GM12878 (cell line): ENCODE data around the gene ANAPC5. TPM values are rescaled to one million over a fixed set of nuclear protein-coding genes. Genes with fewer than 3 reads are reported as not detected.
"Not testable (repeated sequence)": the region's sequence is repeated elsewhere in the genome, so short reads cannot be mapped to it uniquely, and the experiment has no call there.

Source experiments
- ATAC-seq: fragments of 200-7000 bp; cut with Tn5 transposase; 3 replicates; pipeline ENCODE4 v1.9.1; 2020; ENCODE audit warnings: mild to moderate bottlenecking, moderate library complexity
- BruUV-seq: library from RNA; stranded (reverse); fragments of 400-500 nt; replicated peaks from 2 replicates; lab custom pipeline; 2021; lab: Mats Ljungman, UMichigan
- CTCF ChIA-PET: fragments of 300-600 bp; sonication (Branson Sonifier 250); formaldehyde crosslinking; extraction: SDS; loops from one replicate; lab custom pipeline; 2021; ENCODE audit warnings: inconsistent platforms; lab: Yijun Ruan, JAX
- POLR2A ChIA-PET: fragments of 350-600 bp; formaldehyde crosslinking; extraction: SDS; loops from one replicate; lab custom pipeline; 2021; ENCODE audit warnings: inconsistent platforms; lab: Charles Lee
- RAD21 ChIA-PET: fragments of 300-600 bp; sonication (Branson Sonifier 250); formaldehyde crosslinking; loops from one replicate; lab custom pipeline; 2023; ENCODE audit warnings: antibody characterized with exemption; ENCODE audit not compliant: unreplicated experiment; lab: Charles Lee
- SMC1A ChIA-PET: fragments of 300-600 bp; sonication (Branson Sonifier 250); formaldehyde crosslinking; loops from one replicate; lab custom pipeline; 2023; ENCODE audit not compliant: unreplicated experiment, uncharacterized antibody; lab: Charles Lee
- DNase-seq: peaks from one replicate; pipeline ENCODE4 v3.0.0-alpha.2; 2011; ENCODE audit warnings: low read depth, low spot score
- FAIRE-seq: peaks from 3 replicates; lab custom pipeline; 2011; peaks lifted over from hg19 to GRCh38; lab: Jason Lieb, UNC
- H2AFZ ChIP-seq: 2 replicates; pipeline ENCODE4 v1.6.0; 2011; ENCODE audit warnings: low read depth, low read length, control low read depth; ENCODE audit not compliant: control insufficient read depth
- H3K27ac ChIP-seq: 2 replicates; pipeline ENCODE4 v1.5.1; 2011; ENCODE audit warnings: control low read depth; ENCODE audit not compliant: control insufficient read depth, insufficient read depth
- H3K27me3 ChIP-seq, 2 experiments: replicated peaks in 1 of 2; 2 replicates each; pipeline versions ENCODE4 v1.6.0 to v1.6.1; 2011; ENCODE audit warnings: low read length in 1 of 2; ENCODE audit not compliant: control insufficient read depth in 2 of 2, insufficient read depth in 2 of 2
- H3K36me3 ChIP-seq, 2 experiments: 2 replicates each; pipeline ENCODE4 v1.5.1; 2011; ENCODE audit warnings: low read length in 1 of 2; ENCODE audit not compliant: control insufficient read depth in 2 of 2, insufficient read depth in 2 of 2
- H3K4me1 ChIP-seq: 2 replicates; pipeline ENCODE4 v1.6.1; 2011; ENCODE audit warnings: mild to moderate bottlenecking, low read length, moderate library complexity, mixed read lengths; ENCODE audit not compliant: control insufficient read depth, insufficient read depth
- H3K4me2 ChIP-seq: 2 replicates; pipeline ENCODE4 v1.6.0; 2011; ENCODE audit warnings: control low read depth; ENCODE audit not compliant: control insufficient read depth, insufficient read depth
- H3K4me3 ChIP-seq: fragments of 200-600 bp; sonication (generic); 2 replicates; pipeline ENCODE4 v1.5.1; 2016
- H3K79me2 ChIP-seq: 2 replicates; pipeline ENCODE4 v1.6.0; 2011; ENCODE audit warnings: low read length; ENCODE audit not compliant: control insufficient read depth, insufficient read depth
- H3K9ac ChIP-seq: 2 replicates; pipeline ENCODE4 v1.8.0; 2011; ENCODE audit warnings: low read length, control low read depth, mixed read lengths; ENCODE audit not compliant: control insufficient read depth, insufficient read depth
- H3K9me3 ChIP-seq: replicated peaks from 3 replicates; pipeline ENCODE4 v1.5.1; 2011; ENCODE audit warnings: mild to moderate bottlenecking, low read length; ENCODE audit not compliant: control insufficient read depth, insufficient read depth
- H4K20me1 ChIP-seq: 2 replicates; pipeline ENCODE4 v1.6.0; 2011; ENCODE audit not compliant: control insufficient read depth, insufficient read depth
- ZBTB40 ChIP-seq: fragments of 450-650 bp; IDR thresholded peaks from 2 replicates; pipeline ENCODE4 v1.6.1; 2016; ENCODE audit warnings: mild to moderate bottlenecking, moderate library complexity, borderline replicate concordance
- WGBS: methylation state at CpG from one replicate; pipeline ENCODE4 v1.1.6; 2016; ENCODE audit warnings: low lambda C conversion rate; ENCODE audit not compliant: insufficient replicate concordance, insufficient coverage; ENCODE audit errors: missing lambda C conversion rate; 5-methylcytosine and 5-hydroxymethylcytosine counted together
- in situ Hi-C: fragments of 300-500 bp; cut with MboI; formaldehyde crosslinking; loops from 9 replicates; pipeline ENCODE4 v1.14.3; 2018; ENCODE audit warnings: mixed read lengths
- intact Hi-C: fragments of 100-400 bp; cut with micrococcal nuclease; formaldehyde crosslinking; loops from one replicate; pipeline ENCODE4 v1.14.2; 2022; ENCODE audit not compliant: unreplicated experiment
- polyA plus RNA-seq, 11 experiments: library from polyadenylated mRNA; depleted of rRNA in 4 of 11; unstranded in 6 of 11; stranded (reverse) in 5 of 11; fragments of >200 nt; fragmentation: Nextera tagmentation in 4 of 11; fragmentation: Illumina TruSeq in 1 of 11; extraction: Ambion mirVana in 4 of 11; extraction: Trizol in 1 of 11; gene quantifications; 1 replicate in 1 of 11; 2 replicates in 10 of 11; pipeline versions ENCODE4 v1.2.1 to v1.2.3, GENCODE V29; 2011 to 2016; ENCODE audit warnings: inconsistent platforms in 2 of 11, missing spikeins in 2 of 11, low read depth in 1 of 11
- total RNA-seq, 4 experiments: library from RNA; depleted of rRNA in 3 of 4; stranded (reverse); fragments of >200 nt in 3 of 4; fragmentation: Illumina TruSeq in 1 of 4; extraction: Trizol in 1 of 4; gene quantifications; 2 replicates each; pipeline versions ENCODE4 v1.2.1 to v1.2.3, GENCODE V29; 2013 to 2021

Gene ANAPC5
- total and polyA plus RNA-seq, 10 of the 15 experiments (the other 5 are each of a cell fraction or from before 2014, with no cell fraction given), result 102 to 227 (median 166) TPM

GRCh38 chr12:121388421-121388981 lies 36.3 kb upstream of the ANAPC5 start (continued):
- TF ChIP-seq ZBTB40, result no peak

- H3K27ac ChIP-seq, H3K27me3 ChIP-seq, H3K9me3 ChIP-seq, H3K36me3 ChIP-seq, DNase-seq, H3K9ac ChIP-seq, H4K20me1 ChIP-seq, intact Hi-C loops, H3K4me2 ChIP-seq, H2AFZ ChIP-seq, H3K4me3 ChIP-seq, BruUV-seq, FAIRE-seq, H3K4me1 ChIP-seq, ATAC-seq, H3K79me2 ChIP-seq, in situ Hi-C loops: not testable (repeated sequence)
- 57% methylated on average over 4 of the region's 6 CpGs for WGBS
- SMC1A ChIA-PET, result interaction anchor here (0.9 kb wide), 1 partner anchor 288 kb away, joined by 3 read pairs; no protein-coding TSS in a partner anchor
- RAD21 ChIA-PET, result interaction anchor here (0.7 kb wide), 1 partner anchor 145 kb away, joined by 3 read pairs; no protein-coding TSS in a partner anchor
- POLR2A ChIA-PET, result interaction anchor here (0.7 kb wide), 1 partner anchor 207 kb away, joined by 5 read pairs; no protein-coding TSS in a partner anchor
- CTCF ChIA-PET, result interaction anchor here (0.6 to 1.1 kb wide), 5 partner anchors 10 to 807 kb away, joined by 3 to 4 read pairs (median 4); no protein-coding TSS in a partner anchor
These were observed 32.7 kb upstream of the ANAPC5 start for GRCh38 chr12:121384891-121385290.
